ENCODE results near the gene EIF3D. TPM values are rescaled to one million over a fixed set of nuclear protein-coding genes. Genes with fewer than 3 reads are reported as not detected.

EIF3D gene
- total and polyA plus RNA-seq, 2 donors from 2014 or later = 129 to 140 TPM

DNA sequence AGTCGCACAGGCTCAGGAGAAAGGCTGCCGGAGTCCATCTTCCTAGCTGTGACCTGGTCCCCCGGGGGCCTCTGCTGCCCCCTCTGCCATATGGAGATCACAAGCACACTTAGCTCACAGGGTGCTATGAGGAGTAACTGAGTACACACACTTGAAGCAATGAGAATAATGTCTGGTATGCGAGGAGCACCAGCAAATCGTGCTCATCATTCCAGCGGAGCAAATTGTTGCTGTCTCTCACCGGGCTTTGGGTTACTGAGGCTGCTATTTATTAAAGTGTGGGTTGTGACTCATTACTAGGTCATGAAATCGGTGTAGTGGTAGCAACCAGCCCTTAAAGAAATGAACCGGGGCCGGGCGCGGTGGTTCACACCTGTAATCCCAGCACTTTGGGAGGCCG, 48.1 kb upstream of the EIF3D start:
- H3K27me3 ChIP-seq (ENCODE audit: control insufficient read depth, insufficient read depth, low read length) = no peaks in the 10 kb centered on the region
- H3K36me3 ChIP-seq (ENCODE audit: control insufficient read depth in 2 of 3, insufficient read depth in 3 of 3, low read length in 3 of 3) = no peaks in the 10 kb centered on the region
- H3K4me3 ChIP-seq (ENCODE audit: low read length in 3 of 3) = no peak overlapping the region
- H3K9me3 ChIP-seq (ENCODE audit: control insufficient read depth in 2 of 3, insufficient read depth in 1 of 3, low read length in 3 of 3) = no peaks in the 10 kb centered on the region
- no peak overlapping the region for H3K9ac ChIP-seq (ENCODE audit: low read length in 3 of 3)
- TF ChIP-seq, protein P1, sequence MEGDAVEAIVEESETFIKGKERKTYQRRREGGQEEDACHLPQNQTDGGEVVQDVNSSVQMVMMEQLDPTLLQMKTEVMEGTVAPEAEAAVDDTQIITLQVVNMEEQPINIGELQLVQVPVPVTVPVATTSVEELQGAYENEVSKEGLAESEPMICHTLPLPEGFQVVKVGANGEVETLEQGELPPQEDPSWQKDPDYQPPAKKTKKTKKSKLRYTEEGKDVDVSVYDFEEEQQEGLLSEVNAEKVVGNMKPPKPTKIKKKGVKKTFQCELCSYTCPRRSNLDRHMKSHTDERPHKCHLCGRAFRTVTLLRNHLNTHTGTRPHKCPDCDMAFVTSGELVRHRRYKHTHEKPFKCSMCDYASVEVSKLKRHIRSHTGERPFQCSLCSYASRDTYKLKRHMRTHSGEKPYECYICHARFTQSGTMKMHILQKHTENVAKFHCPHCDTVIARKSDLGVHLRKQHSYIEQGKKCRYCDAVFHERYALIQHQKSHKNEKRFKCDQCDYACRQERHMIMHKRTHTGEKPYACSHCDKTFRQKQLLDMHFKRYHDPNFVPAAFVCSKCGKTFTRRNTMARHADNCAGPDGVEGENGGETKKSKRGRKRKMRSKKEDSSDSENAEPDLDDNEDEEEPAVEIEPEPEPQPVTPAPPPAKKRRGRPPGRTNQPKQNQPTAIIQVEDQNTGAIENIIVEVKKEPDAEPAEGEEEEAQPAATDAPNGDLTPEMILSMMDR (IDR thresholded peaks at IDR 0.05; ENCODE audit: borderline replicate concordance, extremely low read depth, insufficient read depth) = no peak
- DNase-seq = no peak
- H3K4me1 ChIP-seq (ENCODE audit: control insufficient read depth in 2 of 3, insufficient read depth in 2 of 3, low read depth in 1 of 3, low read length in 3 of 3) = no peaks in the 10 kb centered on the region
- intact Hi-C loops (cut with DNase I) = no loop called here
- no peak overlapping the region for H3K27ac ChIP-seq (ENCODE audit: low read depth in 2 of 2, low read length in 2 of 2)
- no peak for FAIRE-seq

DNA sequence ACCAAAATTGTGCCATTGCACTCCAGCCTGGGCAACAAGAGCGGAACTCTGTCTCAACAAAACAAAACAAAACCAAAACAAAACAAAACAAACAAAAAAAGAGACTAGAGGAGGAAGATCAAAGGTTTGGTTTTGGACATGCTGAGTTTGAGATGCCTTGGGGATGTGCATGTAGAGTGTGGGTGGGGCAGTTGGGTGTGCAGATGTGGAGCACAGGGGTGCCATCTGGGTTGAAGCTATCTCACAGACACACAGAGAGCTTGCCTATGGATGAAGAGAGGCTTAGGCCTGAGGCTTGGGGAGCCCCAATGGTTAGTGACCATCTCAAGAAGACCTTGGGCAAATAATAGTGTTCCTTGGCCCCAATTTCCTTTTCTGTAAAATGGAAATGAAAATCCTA, 45.8 kb upstream of the EIF3D start:
- FAIRE-seq = no peak
- Histone ChIP-seq H3K36me3 (ENCODE audit: control insufficient read depth in 2 of 3, insufficient read depth in 3 of 3, low read length in 3 of 3) (no peaks in the 10 kb centered on the region), H3K27me3 (ENCODE audit: control insufficient read depth, insufficient read depth, low read length) (no peaks in the 10 kb centered on the region), H3K4me1 (ENCODE audit: control insufficient read depth in 2 of 3, insufficient read depth in 2 of 3, low read depth in 1 of 3, low read length in 3 of 3) (no peaks in the 10 kb centered on the region), H3K27ac (ENCODE audit: low read depth in 2 of 2, low read length in 2 of 2) (no peak overlapping the region), H3K9ac (ENCODE audit: low read length in 3 of 3) (no peak overlapping the region), H3K9me3 (ENCODE audit: control insufficient read depth in 2 of 3, insufficient read depth in 1 of 3, low read length in 3 of 3) (no peaks in the 10 kb centered on the region), H3K4me3 (ENCODE audit: low read length in 3 of 3) (no peak overlapping the region)
- DNase-seq = no peak
- TF ChIP-seq, protein P1 (IDR thresholded peaks at IDR 0.05; ENCODE audit: borderline replicate concordance, extremely low read depth, insufficient read depth) = no peak
- intact Hi-C loops (cut with DNase I) = no loop called here

DNA sequence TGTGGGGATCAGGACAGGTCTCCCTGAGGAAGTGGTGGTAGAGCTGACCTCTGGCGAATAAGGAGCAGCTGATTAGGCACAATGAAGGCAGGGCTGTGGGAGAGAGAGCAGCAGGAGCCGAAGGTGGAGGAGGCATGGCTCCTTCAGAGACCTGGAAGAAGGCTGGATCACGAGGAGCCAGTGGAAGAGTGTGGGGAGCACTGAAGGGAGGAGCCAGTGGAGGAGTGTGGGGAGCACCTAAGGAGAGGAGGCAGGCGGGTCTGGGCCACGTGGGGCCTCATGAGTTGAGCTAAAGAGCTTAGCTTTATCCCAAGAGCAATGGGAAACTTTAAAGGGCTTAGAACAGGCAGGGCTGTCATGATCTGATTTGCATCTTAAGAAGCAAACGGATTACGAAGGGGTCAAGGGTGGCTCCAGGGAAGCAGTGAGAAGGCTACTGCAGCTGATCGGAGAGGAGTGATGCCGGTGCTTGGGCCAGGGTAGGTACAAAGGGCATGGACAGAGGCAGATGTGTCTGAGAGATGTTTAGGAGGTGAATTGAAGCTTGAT, 44.9 kb upstream of the EIF3D start:
- no peak overlapping the region for H3K4me3 ChIP-seq (ENCODE audit: low read length in 3 of 3)
- H3K27me3 ChIP-seq (ENCODE audit: control insufficient read depth, insufficient read depth, low read length) = no peaks in the 10 kb centered on the region
- no peak overlapping the region for H3K27ac ChIP-seq (ENCODE audit: low read depth in 2 of 2, low read length in 2 of 2)
- no peaks in the 10 kb centered on the region for H3K36me3 ChIP-seq (ENCODE audit: control insufficient read depth in 2 of 3, insufficient read depth in 3 of 3, low read length in 3 of 3)
- DNase-seq = no peak
- no peak overlapping the region for H3K9ac ChIP-seq (ENCODE audit: low read length in 3 of 3)
- FAIRE-seq = no peak
- H3K4me1 ChIP-seq (ENCODE audit: control insufficient read depth in 2 of 3, insufficient read depth in 2 of 3, low read depth in 1 of 3, low read length in 3 of 3) = no peaks in the 10 kb centered on the region
- H3K9me3 ChIP-seq (ENCODE audit: control insufficient read depth in 2 of 3, insufficient read depth in 1 of 3, low read length in 3 of 3) = no peaks in the 10 kb centered on the region
- intact Hi-C loops (cut with DNase I) = no loop called here
- TF ChIP-seq, protein P1 (IDR thresholded peaks at IDR 0.05; ENCODE audit: borderline replicate concordance, extremely low read depth, insufficient read depth) = no peak

DNA sequence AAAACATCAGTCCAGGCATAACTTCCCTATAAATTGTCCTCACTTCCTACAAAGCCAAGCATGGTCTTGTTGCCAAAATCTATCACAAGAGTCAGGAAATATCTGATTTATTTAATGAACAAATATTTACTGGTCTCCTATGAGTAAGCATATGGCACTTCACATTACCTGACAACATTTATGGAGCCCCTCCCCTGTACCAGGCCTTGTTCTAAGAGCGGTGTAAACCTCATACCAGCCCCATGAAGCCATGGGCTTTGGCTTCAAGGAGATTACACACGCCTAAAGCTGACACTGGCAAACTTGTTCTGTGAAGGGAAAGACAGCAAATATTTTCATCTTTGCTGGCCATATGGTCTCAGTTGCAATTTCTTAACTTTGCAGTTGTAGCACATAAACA, 43.0 kb upstream of the EIF3D start:
- H3K27ac ChIP-seq (ENCODE audit: low read depth in 2 of 2, low read length in 2 of 2) = no peak overlapping the region
- H3K27me3 ChIP-seq (ENCODE audit: control insufficient read depth, insufficient read depth, low read length) = no peaks in the 10 kb centered on the region
- no peak overlapping the region for H3K9ac ChIP-seq (ENCODE audit: low read length in 3 of 3)
- no peaks in the 10 kb centered on the region for H3K36me3 ChIP-seq (ENCODE audit: control insufficient read depth in 2 of 3, insufficient read depth in 3 of 3, low read length in 3 of 3)
- intact Hi-C loops (cut with DNase I) = no loop called here
- TF ChIP-seq, protein P1 (IDR thresholded peaks at IDR 0.05; ENCODE audit: borderline replicate concordance, extremely low read depth, insufficient read depth) = no peak
- DNase-seq (no peak), FAIRE-seq (no peak)
- no peak overlapping the region for H3K4me3 ChIP-seq (ENCODE audit: low read length in 3 of 3)
- H3K9me3 ChIP-seq (ENCODE audit: control insufficient read depth in 2 of 3, insufficient read depth in 1 of 3, low read length in 3 of 3) = no peaks in the 10 kb centered on the region
- no peaks in the 10 kb centered on the region for H3K4me1 ChIP-seq (ENCODE audit: control insufficient read depth in 2 of 3, insufficient read depth in 2 of 3, low read depth in 1 of 3, low read length in 3 of 3)
